Calu3 (cell line): Measurements from ENCODE around the gene CACNA2D3. TPM values are rescaled to one million over a fixed set of nuclear protein-coding genes. Genes with fewer than 3 reads are reported as not detected.

Source experiments
- BruUV-seq: library from RNA; stranded (reverse); fragments of 400-500 nt; replicated peaks from 2 replicates; lab custom pipeline; 2021; lab: Mats Ljungman, UMichigan
- CTCF ChIA-PET: fragments of 300-600 bp; sonication (Branson Sonifier 250); formaldehyde crosslinking; loops from one replicate; lab custom pipeline; 2022; ENCODE audit warnings: antibody characterized with exemption; lab: Charles Lee
- DNase-seq: peaks from one replicate; pipeline ENCODE4 v3.0.0; 2022
- H3K27ac Mint-ChIP-seq: one replicate; pipeline ENCODE4 v1.8.0; 2022; ENCODE audit warnings: mixed read lengths; ENCODE audit not compliant: unreplicated experiment
- H3K27me3 Mint-ChIP-seq: one replicate; pipeline ENCODE4 v1.8.0; 2022; ENCODE audit warnings: mixed read lengths; ENCODE audit not compliant: unreplicated experiment
- H3K36me3 Mint-ChIP-seq: one replicate; pipeline ENCODE4 v1.8.0; 2022; ENCODE audit warnings: mild to moderate bottlenecking, moderate library complexity, mixed read lengths; ENCODE audit not compliant: insufficient read depth, unreplicated experiment
- H3K4me1 Mint-ChIP-seq: one replicate; pipeline ENCODE4 v1.8.0; 2022; ENCODE audit warnings: mild to moderate bottlenecking, low read depth, mixed read lengths; ENCODE audit not compliant: unreplicated experiment
- H3K4me3 Mint-ChIP-seq: one replicate; pipeline ENCODE4 v1.8.0; 2022; ENCODE audit warnings: mild to moderate bottlenecking, low read depth, moderate library complexity, mixed read lengths; ENCODE audit not compliant: unreplicated experiment
- H3K9me3 Mint-ChIP-seq: one replicate; pipeline ENCODE4 v1.8.0; 2022; ENCODE audit warnings: low read depth, mixed read lengths; ENCODE audit not compliant: unreplicated experiment
- CTCF ChIP-seq: fragments of 200-600 bp; IDR thresholded peaks from one replicate; pipeline ENCODE4 v1.8.0; 2022; ENCODE audit warnings: antibody characterized with exemption; ENCODE audit not compliant: unreplicated experiment
- intact Hi-C: fragments of 100-400 bp; cut with micrococcal nuclease; formaldehyde crosslinking; loops from one replicate; pipeline ENCODE4 v1.10.0; 2022; ENCODE audit not compliant: unreplicated experiment
- total RNA-seq: library from RNA; stranded (reverse); gene quantifications from 2 replicates; pipeline ENCODE4 v1.2.3, GENCODE V29; 2022

CACNA2D3 gene
- total RNA-seq, 1 experiment from 2014 or later, result not detected

DNA sequence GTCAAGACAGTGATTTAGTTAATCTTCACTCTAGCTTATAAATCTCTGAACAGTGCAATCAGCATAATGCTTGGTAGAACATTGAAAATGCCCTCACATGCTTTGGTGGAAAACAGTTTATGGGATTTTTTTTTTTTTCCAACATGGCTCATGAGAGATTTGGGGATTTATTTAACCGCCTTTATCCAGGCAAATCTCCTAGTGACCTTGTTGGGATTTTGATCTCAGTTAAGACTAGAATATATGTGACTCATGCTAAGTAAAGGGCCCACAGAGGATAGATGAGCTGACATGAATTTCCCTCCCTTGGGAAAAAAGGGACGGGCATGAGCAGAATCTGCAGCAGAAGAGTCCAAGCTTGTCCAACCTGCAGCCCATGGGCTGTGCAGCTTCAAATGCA lies 786.8 kb downstream of the CACNA2D3 start:
- CTCF ChIA-PET, result interaction anchor here (0.7 kb wide), 1 partner anchor 364 kb away, joined by 3 read pairs; no protein-coding TSS in a partner anchor
- no peak for DNase-seq
- BruUV-seq, result no TSS peak
- H3K9me3 Mint-ChIP-seq, result peaks cover 7% of the 10 kb centered on the region
- no peaks in the 10 kb centered on the region for H3K27me3 Mint-ChIP-seq
- no peak overlapping the region for H3K27ac Mint-ChIP-seq
- H3K4me1 Mint-ChIP-seq, result no peaks in the 10 kb centered on the region
- H3K4me3 Mint-ChIP-seq, result no peak overlapping the region
- no peak for TF ChIP-seq CTCF
- intact Hi-C loops, result no loop called here
- H3K36me3 Mint-ChIP-seq, result no peaks in the 10 kb centered on the region

DNA sequence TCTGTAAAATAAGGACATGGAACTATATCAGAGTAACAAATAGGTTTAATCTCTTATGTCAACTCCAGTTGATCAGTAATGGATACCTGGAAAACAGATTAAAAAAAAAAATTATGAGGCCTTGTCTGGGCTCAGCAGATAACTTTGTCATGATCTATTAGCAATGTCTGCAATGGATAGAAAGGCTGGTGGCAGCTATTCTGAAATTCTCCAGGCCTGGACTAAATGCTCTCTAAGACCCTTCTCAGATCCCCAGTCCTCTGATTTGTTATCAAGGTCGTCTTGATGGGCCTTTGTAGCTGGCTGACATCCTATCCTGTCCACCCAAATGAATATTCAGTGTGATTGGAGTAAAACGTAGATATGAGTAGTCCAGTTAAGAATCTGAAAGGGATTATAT lies 791.8 kb downstream of the CACNA2D3 start:
- Mint-ChIP-seq H3K36me3 (no peaks in the 10 kb centered on the region), H3K27me3 (no peaks in the 10 kb centered on the region), H3K4me1 (no peaks in the 10 kb centered on the region), H3K27ac (no peak overlapping the region), H3K4me3 (no peak overlapping the region), H3K9me3 (peaks cover 10% of the 10 kb centered on the region)
- intact Hi-C loops, result no loop called here
- CTCF ChIA-PET, result no interaction called here
- DNase-seq, result no peak
- no peak for TF ChIP-seq CTCF
- BruUV-seq, result no TSS peak

DNA sequence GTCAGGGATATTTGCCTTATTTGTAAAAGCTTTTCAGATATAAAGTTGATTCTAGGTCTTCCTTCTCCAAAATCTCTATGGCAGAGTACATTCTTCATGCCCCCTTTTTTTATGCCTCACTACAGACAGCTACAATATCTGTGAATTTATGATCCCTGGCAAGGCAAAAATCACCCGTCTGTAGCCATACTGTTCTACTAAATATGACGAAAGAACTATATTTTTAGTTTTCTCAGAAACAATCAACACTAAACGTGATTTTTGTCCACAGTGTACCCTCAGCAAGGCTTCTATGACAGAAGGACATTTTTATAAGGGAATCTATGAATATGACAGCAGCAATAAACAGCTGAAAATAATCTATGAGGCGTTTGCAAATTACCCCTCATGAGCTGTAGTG lies 792.8 kb downstream of the CACNA2D3 start:
- no TSS peak for BruUV-seq
- TF ChIP-seq CTCF, result no peak
- no peaks in the 10 kb centered on the region for H3K36me3 Mint-ChIP-seq
- CTCF ChIA-PET, result no interaction called here
- no peak overlapping the region for H3K4me3 Mint-ChIP-seq
- H3K4me1 Mint-ChIP-seq, result no peaks in the 10 kb centered on the region
- peaks cover 10% of the 10 kb centered on the region for H3K9me3 Mint-ChIP-seq
- intact Hi-C loops, result no loop called here
- no peak overlapping the region for H3K27ac Mint-ChIP-seq
- H3K27me3 Mint-ChIP-seq, result no peaks in the 10 kb centered on the region
- DNase-seq, result no peak

DNA sequence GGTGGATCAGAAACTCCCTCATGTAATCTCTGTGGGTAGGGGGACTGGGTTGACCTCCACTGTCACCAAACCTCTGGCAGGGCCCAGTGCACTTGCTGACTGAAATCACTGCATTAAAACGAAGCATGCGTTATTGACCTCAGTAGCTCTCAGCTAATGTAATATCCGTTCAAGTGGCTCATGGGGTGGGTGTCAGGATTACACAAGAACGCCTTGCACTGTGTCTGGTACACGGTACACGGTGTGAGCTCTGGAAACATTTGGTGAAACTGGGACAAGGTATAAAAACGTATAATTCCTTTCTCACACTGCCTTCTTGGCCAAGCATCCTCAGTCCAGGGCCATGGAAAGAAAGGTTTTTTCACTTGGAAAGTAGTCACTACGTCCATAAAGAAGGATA lies 793.6 kb downstream of the CACNA2D3 start:
- no peaks in the 10 kb centered on the region for H3K36me3 Mint-ChIP-seq
- H3K4me3 Mint-ChIP-seq, result no peak overlapping the region
- H3K27ac Mint-ChIP-seq, result no peak overlapping the region
- no TSS peak for BruUV-seq
- intact Hi-C loops, result no loop called here
- peaks cover 10% of the 10 kb centered on the region for H3K9me3 Mint-ChIP-seq
- CTCF ChIA-PET, result no interaction called here
- H3K27me3 Mint-ChIP-seq, result no peaks in the 10 kb centered on the region
- no peaks in the 10 kb centered on the region for H3K4me1 Mint-ChIP-seq
- DNase-seq, result no peak
- TF ChIP-seq CTCF, result no peak

DNA sequence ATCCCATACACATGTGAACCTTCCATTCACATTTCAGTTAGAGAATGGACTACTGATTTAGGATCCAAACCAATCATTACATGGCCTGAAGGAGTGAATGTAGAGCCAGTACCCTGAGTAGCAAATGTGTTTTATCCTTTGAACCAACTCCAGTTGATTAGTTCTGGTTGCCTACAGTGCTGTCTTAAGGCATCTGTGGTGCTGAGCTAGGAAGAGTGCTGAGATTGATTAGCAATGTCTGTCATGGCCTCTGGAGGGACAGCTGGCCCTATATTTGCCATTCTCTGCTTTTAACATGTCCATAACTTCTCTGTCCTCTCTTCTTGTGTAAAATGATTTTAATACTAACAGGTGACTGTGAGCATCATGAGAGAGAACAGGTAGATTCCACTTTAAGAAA lies 794.4 kb downstream of the CACNA2D3 start:
- Mint-ChIP-seq H3K4me1 (no peaks in the 10 kb centered on the region), H3K36me3 (no peaks in the 10 kb centered on the region), H3K9me3 (peaks cover 7% of the 10 kb centered on the region), H3K27me3 (no peaks in the 10 kb centered on the region), H3K4me3 (no peak overlapping the region), H3K27ac (no peak overlapping the region)
- no peak for TF ChIP-seq CTCF
- intact Hi-C loops, result no loop called here
- no TSS peak for BruUV-seq
- CTCF ChIA-PET, result no interaction called here
- no peak for DNase-seq
